DND-41 (cell line): ENCODE data around the gene BBLN.

Experiments used
- ATAC-seq: fragments of 200-7000 bp; cut with Tn5 transposase; 3 replicates; pipeline ENCODE4 v1.9.1; 2021; ENCODE audit warnings: low read depth; ENCODE audit not compliant: insufficient read depth
- DNase-seq: peaks from one replicate; pipeline ENCODE4 v3.0.0-alpha.2; 2020
- H2AFZ ChIP-seq: 2 replicates; pipeline ENCODE4 v1.6.0; 2012; ENCODE audit warnings: low read depth, low read length
- H3K27ac ChIP-seq: 2 replicates; pipeline ENCODE4 v1.5.1; 2012; ENCODE audit warnings: low read length, inconsistent platforms
- H3K27me3 ChIP-seq: fragments of 200-600 bp; sonication (generic); 2 replicates; pipeline ENCODE4 v1.6.0; 2012; ENCODE audit warnings: low read length, mild to moderate bottlenecking, inconsistent platforms; ENCODE audit not compliant: insufficient read depth, poor library complexity
- H3K36me3 ChIP-seq: 2 replicates; pipeline ENCODE4 v1.5.1; 2012; ENCODE audit warnings: low read length, inconsistent platforms; ENCODE audit not compliant: insufficient read depth
- H3K4me1 ChIP-seq: 2 replicates; pipeline ENCODE4 v1.5.1; 2012; ENCODE audit warnings: mild to moderate bottlenecking, low read length; ENCODE audit not compliant: insufficient read depth
- H3K4me2 ChIP-seq: 2 replicates; pipeline ENCODE4 v1.6.0; 2012; ENCODE audit warnings: mild to moderate bottlenecking, moderate library complexity, low read length, inconsistent platforms; ENCODE audit not compliant: insufficient read depth
- H3K4me3 ChIP-seq, 2 experiments: fragments of 200-600 bp in 1 of 2; shearing (Covaris generic) in 1 of 2; 2 replicates each; pipeline ENCODE4 v1.5.1; 2012 to 2016; ENCODE audit warnings: inconsistent platforms in 2 of 2, low read length in 2 of 2, mild to moderate bottlenecking in 2 of 2, low read depth in 1 of 2, moderate library complexity in 1 of 2
- H3K79me2 ChIP-seq: 2 replicates; pipeline ENCODE4 v1.6.0; 2012; ENCODE audit warnings: low read length, inconsistent platforms; ENCODE audit not compliant: insufficient read depth
- H3K9ac ChIP-seq: 2 replicates; pipeline ENCODE4 v1.6.0; 2012; ENCODE audit warnings: low read depth, mild to moderate bottlenecking, inconsistent platforms, low read length, moderate library complexity
- H3K9me3 ChIP-seq: 2 replicates; pipeline ENCODE4 v1.5.1; 2012; ENCODE audit warnings: low read length, moderate library complexity, mild to moderate bottlenecking, inconsistent platforms; ENCODE audit not compliant: insufficient read depth, severe bottlenecking
- H4K20me1 ChIP-seq: 2 replicates; pipeline ENCODE4 v1.6.0; 2012; ENCODE audit warnings: low read length; ENCODE audit not compliant: insufficient read depth
- CTCF ChIP-seq: IDR thresholded peaks from 2 replicates; pipeline ENCODE4 v1.5.1; 2012; ENCODE audit warnings: borderline replicate concordance, low read length, moderate library complexity, mild to moderate bottlenecking; ENCODE audit not compliant: poor library complexity, severe bottlenecking; ENCODE audit errors: extremely low read depth
- EZH2 ChIP-seq: IDR thresholded peaks from 3 replicates; pipeline ENCODE4 v1.6.1; 2012; ENCODE audit warnings: borderline replicate concordance, low read depth, mild to moderate bottlenecking, moderate library complexity, low read length, inconsistent platforms; ENCODE audit not compliant: severe bottlenecking

The BBLN gene

GRCh38 chr9:128153947-128154695, 5.9 kb upstream of the BBLN start:
- Histone ChIP-seq H2AFZ (no peak overlapping the region), H3K27me3 (no peaks in the 10 kb centered on the region), H4K20me1 (no peaks in the 10 kb centered on the region), H3K79me2 (no peaks in the 10 kb centered on the region), H3K4me3 (no peak overlapping the region), H3K9ac (no peak overlapping the region), H3K27ac (no peak overlapping the region), H3K4me2 (no peak overlapping the region), H3K9me3 (no peaks in the 10 kb centered on the region), H3K4me1 (no peaks in the 10 kb centered on the region), H3K36me3 (no peaks in the 10 kb centered on the region)
- TF ChIP-seq EZH2 (no peak), CTCF (no peak)
- ATAC-seq (no peak), DNase-seq (no peak)

GRCh38 chr9:128155736-128156500, 4.1 kb upstream of the BBLN start:
- Histone ChIP-seq H4K20me1 (no peaks in the 10 kb centered on the region), H3K79me2 (peaks cover 2% of the 10 kb centered on the region; the same call in 1 of the 2 replicates), H3K9ac (no peak overlapping the region), H3K4me3 (no peak overlapping the region), H3K27ac (no peak overlapping the region), H2AFZ (no peak overlapping the region), H3K9me3 (no peaks in the 10 kb centered on the region), H3K4me1 (peaks cover 9% of the 10 kb centered on the region), H3K4me2 (no peak overlapping the region), H3K27me3 (no peaks in the 10 kb centered on the region), H3K36me3 (no peaks in the 10 kb centered on the region)
- no peak for DNase-seq
- no peak for TF ChIP-seq CTCF
- no peak for TF ChIP-seq EZH2
- ATAC-seq, result no peak

- Histone ChIP-seq H3K36me3 (peaks cover 26% of the 10 kb centered on the region), H3K4me3 (peak overlapping the region; percentile 13 to 61; a peak in 3 of 4 replicates), H2AFZ (peak overlapping the region; percentile 73), H3K4me2 (peak overlapping the region; percentile 84), H4K20me1 (peaks cover 17% of the 10 kb centered on the region; the same call in 1 of the 2 replicates), H3K27ac (peak overlapping the region; percentile 67), H3K4me1 (peaks cover 25% of the 10 kb centered on the region), H3K9ac (peak overlapping the region; percentile 60), H3K27me3 (no peaks in the 10 kb centered on the region), H3K79me2 (peaks cover 7% of the 10 kb centered on the region), H3K9me3 (no peaks in the 10 kb centered on the region)
- ATAC-seq (peak; percentile 21), DNase-seq (peak; percentile 56)
- TF ChIP-seq CTCF (no peak), EZH2 (no peak)
These were observed 612 bp upstream of the BBLN start for GRCh38 chr9:128159522-128159783.
